ENCODE measurements around the gene GPRC5A. TPM values are rescaled to one million over a fixed set of nuclear protein-coding genes. Genes with fewer than 3 reads are reported as not detected.

GPRC5A gene
- total RNA-seq, 1 donor from 2014 or later, result not detected

DNA sequence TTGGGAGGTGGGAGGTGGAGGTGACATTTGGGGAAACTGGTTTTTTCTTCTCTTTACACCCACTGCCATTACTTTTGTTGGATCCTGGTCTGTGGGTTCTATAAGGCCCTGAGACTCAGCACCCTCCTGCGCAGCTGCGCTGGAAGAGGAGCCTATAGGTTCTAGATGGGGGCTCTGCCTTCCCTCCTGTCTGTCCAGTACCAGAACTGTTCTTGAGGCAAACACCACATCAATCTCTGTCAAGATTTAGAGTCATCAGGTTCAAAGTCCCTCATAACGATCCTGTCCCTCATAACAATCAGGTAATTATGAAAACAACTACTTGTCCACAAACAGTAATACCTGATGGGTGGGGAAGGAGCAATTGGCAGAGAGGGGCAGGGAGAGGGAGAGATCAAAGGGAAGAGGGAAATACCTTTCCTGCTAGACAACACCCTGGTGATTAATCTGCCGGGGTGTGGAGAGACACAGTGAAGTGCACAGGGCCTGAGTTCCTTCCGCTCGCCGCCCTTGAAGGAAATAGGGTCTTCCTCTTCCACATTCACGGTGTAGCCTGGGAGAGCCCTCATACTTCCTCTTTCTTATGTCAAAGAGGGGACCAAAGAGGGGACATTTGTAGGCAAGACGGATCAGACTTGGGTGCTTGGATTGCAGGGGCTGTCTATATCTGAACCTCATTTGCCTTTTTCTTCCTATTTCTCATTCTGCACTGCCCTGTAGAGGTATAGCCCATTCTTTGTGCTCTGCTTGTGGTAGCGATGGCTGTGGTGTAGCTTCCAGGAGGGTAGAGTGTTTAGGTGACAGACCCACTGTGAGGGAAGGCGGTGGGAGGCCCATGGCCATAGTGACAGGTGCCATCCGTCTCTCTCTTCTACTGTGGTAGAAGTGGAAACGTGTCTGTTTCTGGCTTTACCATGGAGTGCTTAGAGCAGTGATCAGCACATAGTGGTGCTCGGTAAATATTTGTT, 12.6 kb downstream of the GPRC5A start:
- Mint-ChIP-seq H3K27me3 (peaks cover 18% of the 10 kb centered on the region), H3K9me3 (no peaks in the 10 kb centered on the region), H3K36me3 (ENCODE audit: low read depth) (no peaks in the 10 kb centered on the region), H3K4me1 (peaks cover 2% of the 10 kb centered on the region), H3K27ac (no peak overlapping the region), H3K4me3 (no peak overlapping the region)
- intact Hi-C loops (cut with micrococcal nuclease), result no loop called here
- ChIA-PET CTCF (no interaction called here), POLR2A (no interaction called here)
- DNase-seq (no peak), ATAC-seq (ENCODE audit: low read depth) (no peak)
- TF ChIP-seq, protein P1, sequence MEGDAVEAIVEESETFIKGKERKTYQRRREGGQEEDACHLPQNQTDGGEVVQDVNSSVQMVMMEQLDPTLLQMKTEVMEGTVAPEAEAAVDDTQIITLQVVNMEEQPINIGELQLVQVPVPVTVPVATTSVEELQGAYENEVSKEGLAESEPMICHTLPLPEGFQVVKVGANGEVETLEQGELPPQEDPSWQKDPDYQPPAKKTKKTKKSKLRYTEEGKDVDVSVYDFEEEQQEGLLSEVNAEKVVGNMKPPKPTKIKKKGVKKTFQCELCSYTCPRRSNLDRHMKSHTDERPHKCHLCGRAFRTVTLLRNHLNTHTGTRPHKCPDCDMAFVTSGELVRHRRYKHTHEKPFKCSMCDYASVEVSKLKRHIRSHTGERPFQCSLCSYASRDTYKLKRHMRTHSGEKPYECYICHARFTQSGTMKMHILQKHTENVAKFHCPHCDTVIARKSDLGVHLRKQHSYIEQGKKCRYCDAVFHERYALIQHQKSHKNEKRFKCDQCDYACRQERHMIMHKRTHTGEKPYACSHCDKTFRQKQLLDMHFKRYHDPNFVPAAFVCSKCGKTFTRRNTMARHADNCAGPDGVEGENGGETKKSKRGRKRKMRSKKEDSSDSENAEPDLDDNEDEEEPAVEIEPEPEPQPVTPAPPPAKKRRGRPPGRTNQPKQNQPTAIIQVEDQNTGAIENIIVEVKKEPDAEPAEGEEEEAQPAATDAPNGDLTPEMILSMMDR (IDR thresholded peaks at IDR 0.05), result no peak

DNA sequence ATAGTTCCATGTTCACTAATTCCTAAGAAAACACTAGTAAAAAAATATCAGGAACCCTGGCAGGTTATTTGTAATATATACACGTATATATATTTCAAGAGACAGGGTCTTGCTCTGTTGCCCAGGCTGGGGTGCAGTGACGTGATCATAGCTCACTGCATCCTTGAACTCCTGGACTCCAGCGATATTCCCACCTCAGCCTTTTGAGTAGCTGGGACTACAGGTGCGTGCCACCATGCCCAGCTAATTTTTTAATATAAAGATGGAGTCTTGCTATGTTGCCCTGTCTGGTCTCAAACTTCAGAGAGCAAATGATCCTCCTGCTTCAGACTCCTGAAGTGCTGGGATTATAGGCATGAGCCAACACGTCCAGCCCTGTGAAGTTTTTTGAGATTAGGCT, 16.2 kb downstream of the GPRC5A start:
- intact Hi-C loops (cut with micrococcal nuclease), result no loop called here

DNA sequence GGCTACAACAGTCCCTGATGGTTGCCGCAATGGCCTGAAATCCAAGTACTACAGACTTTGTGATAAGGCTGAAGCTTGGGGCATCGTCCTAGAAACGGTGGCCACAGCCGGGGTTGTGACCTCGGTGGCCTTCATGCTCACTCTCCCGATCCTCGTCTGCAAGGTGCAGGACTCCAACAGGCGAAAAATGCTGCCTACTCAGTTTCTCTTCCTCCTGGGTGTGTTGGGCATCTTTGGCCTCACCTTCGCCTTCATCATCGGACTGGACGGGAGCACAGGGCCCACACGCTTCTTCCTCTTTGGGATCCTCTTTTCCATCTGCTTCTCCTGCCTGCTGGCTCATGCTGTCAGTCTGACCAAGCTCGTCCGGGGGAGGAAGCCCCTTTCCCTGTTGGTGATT, 16.9 kb downstream of the GPRC5A start:
- Mint-ChIP-seq H3K27me3 (peaks cover 5% of the 10 kb centered on the region), H3K4me3 (no peak overlapping the region), H3K36me3 (ENCODE audit: low read depth) (no peaks in the 10 kb centered on the region), H3K4me1 (peaks cover 20% of the 10 kb centered on the region), H3K27ac (no peak overlapping the region), H3K9me3 (no peaks in the 10 kb centered on the region)
- ChIA-PET CTCF (no interaction called here), POLR2A (no interaction called here)
- DNase-seq (no peak), ATAC-seq (ENCODE audit: low read depth) (no peak)
- intact Hi-C loops (cut with micrococcal nuclease), result no loop called here
- TF ChIP-seq, protein P1 (IDR thresholded peaks at IDR 0.05), result no peak

More for the DNA sequence above, 16.2 kb downstream of the GPRC5A start:
- TF ChIP-seq, protein P1 (IDR thresholded peaks at IDR 0.05), result no peak
- ChIA-PET CTCF (interaction anchor here (1.7 kb wide), 1 partner anchor 305 kb away, joined by 9 read pairs; no protein-coding TSS in a partner anchor), POLR2A (no interaction called here)
- DNase-seq, result no peak
- Mint-ChIP-seq H3K9me3 (no peaks in the 10 kb centered on the region), H3K36me3 (ENCODE audit: low read depth) (no peaks in the 10 kb centered on the region), H3K4me1 (peaks cover 20% of the 10 kb centered on the region), H3K4me3 (no peak overlapping the region), H3K27ac (no peak overlapping the region), H3K27me3 (peaks cover 5% of the 10 kb centered on the region)
- no peak for ATAC-seq (ENCODE audit: low read depth)

DNA sequence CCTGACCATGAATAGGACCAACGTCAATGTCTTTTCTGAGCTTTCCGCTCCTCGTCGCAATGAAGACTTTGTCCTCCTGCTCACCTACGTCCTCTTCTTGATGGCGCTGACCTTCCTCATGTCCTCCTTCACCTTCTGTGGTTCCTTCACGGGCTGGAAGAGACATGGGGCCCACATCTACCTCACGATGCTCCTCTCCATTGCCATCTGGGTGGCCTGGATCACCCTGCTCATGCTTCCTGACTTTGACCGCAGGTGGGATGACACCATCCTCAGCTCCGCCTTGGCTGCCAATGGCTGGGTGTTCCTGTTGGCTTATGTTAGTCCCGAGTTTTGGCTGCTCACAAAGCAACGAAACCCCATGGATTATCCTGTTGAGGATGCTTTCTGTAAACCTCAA, 17.3 kb downstream of the GPRC5A start:
- TF ChIP-seq, protein P1 (IDR thresholded peaks at IDR 0.05), result no peak
- Mint-ChIP-seq H3K4me1 (peaks cover 20% of the 10 kb centered on the region), H3K36me3 (ENCODE audit: low read depth) (no peaks in the 10 kb centered on the region), H3K27me3 (peaks cover 5% of the 10 kb centered on the region), H3K27ac (no peak overlapping the region), H3K4me3 (no peak overlapping the region), H3K9me3 (no peaks in the 10 kb centered on the region)
- intact Hi-C loops (cut with micrococcal nuclease), result loop anchor here (1.0 kb wide), 1 partner anchor 17 kb away; the partner anchor contains the start of gene GPRC5A
- no peak for DNase-seq
- POLR2A ChIA-PET, result no interaction called here
- CTCF ChIA-PET, result no interaction called here
- no peak for ATAC-seq (ENCODE audit: low read depth)

All from activated B cell treated with CpG ODN at 0.5 μM for 24 hours (primary cell).